HepG2 (cell line): ENCODE data around the gene RNASE7. TPM values are rescaled to one million over a fixed set of nuclear protein-coding genes. Genes with fewer than 3 reads are reported as not detected.

Source experiments
- CC2D1A ChIP-seq: sonication (generic); formaldehyde crosslinking; IDR thresholded peaks from 2 replicates; pipeline ENCODE4 v1.8.1; 2023; ENCODE audit warnings: mild to moderate bottlenecking, missing genetic modification reagents
- GZF1 ChIP-seq: sonication (generic); formaldehyde crosslinking; IDR thresholded peaks from 2 replicates; pipeline ENCODE4 v1.5.1; 2020; ENCODE audit warnings: mild to moderate bottlenecking, missing genetic modification reagents
- HNRNPUL1 ChIP-seq: fragments of 200-400 bp; formaldehyde crosslinking; IDR thresholded peaks from 2 replicates; pipeline ENCODE4 v1.6.1; 2017; ENCODE audit warnings: low read depth, mild to moderate bottlenecking, low read length, moderate library complexity
- NONO ChIP-seq, 2 experiments: fragments of 450-650 bp in 1 of 2; sonication (generic) in 1 of 2; formaldehyde crosslinking in 1 of 2; IDR thresholded peaks in 1 of 2; conservative IDR thresholded peaks in 1 of 2; 2 replicates each; pipeline versions ENCODE4 v1.6.1 to v1.8.0; 2017 to 2022; ENCODE audit warnings: mild to moderate bottlenecking in 1 of 2, missing genetic modification reagents in 1 of 2, moderate library complexity in 1 of 2
- NR3C1 ChIP-seq: sonication (generic); formaldehyde crosslinking; IDR thresholded peaks from 2 replicates; pipeline ENCODE4 v1.4.0; 2020; ENCODE audit warnings: missing genetic modification reagents
- RFXAP ChIP-seq: sonication (generic); formaldehyde crosslinking; IDR thresholded peaks from 2 replicates; pipeline ENCODE4 v1.4.0; 2020; ENCODE audit warnings: missing genetic modification reagents, borderline replicate concordance
- SIN3A ChIP-seq: IDR thresholded peaks from 2 replicates; pipeline ENCODE4 v1.6.1; 2011; ENCODE audit warnings: low read depth, mild to moderate bottlenecking, control low read depth, low read length, borderline replicate concordance
- STAG1 ChIP-seq: sonication (generic); formaldehyde crosslinking; IDR thresholded peaks from 2 replicates; pipeline ENCODE4 v1.4.0; 2020; ENCODE audit warnings: missing genetic modification reagents
- TCF12 ChIP-seq, 2 experiments: fragments of 450-650 bp in 1 of 2; sonication (generic) in 1 of 2; formaldehyde crosslinking in 1 of 2; IDR thresholded peaks; 2 replicates each; pipeline versions ENCODE4 v1.6.1 to v1.8.0; 2017 to 2022; ENCODE audit warnings: antibody characterized with exemption in 1 of 2, mild to moderate bottlenecking in 1 of 2, missing genetic modification reagents in 1 of 2, moderate library complexity in 1 of 2
- ZC3H4 ChIP-seq: sonication (generic); formaldehyde crosslinking; IDR thresholded peaks from 2 replicates; pipeline ENCODE4 v1.4.0; 2020; ENCODE audit warnings: missing genetic modification reagents, borderline replicate concordance
- ZNF430 ChIP-seq: sonication (generic); formaldehyde crosslinking; IDR thresholded peaks from 2 replicates; pipeline ENCODE4 v1.9.0; 2021; ENCODE audit warnings: mild to moderate bottlenecking, missing genetic modification reagents
- ZNF550 ChIP-seq: sonication (generic); formaldehyde crosslinking; IDR thresholded peaks from 2 replicates; pipeline ENCODE4 v1.4.0; 2020; ENCODE audit warnings: mild to moderate bottlenecking, missing genetic modification reagents, borderline replicate concordance
- ZNF792 ChIP-seq: IDR thresholded peaks from 2 replicates; pipeline ENCODE4 v1.6.1; 2016
- polyA plus RNA-seq, 8 experiments: library from polyadenylated mRNA; depleted of rRNA in 3 of 8; stranded (reverse) in 7 of 8; unstranded in 1 of 8; fragments of >200 nt; fragmentation: Illumina TruSeq in 4 of 8; extraction: Trizol in 4 of 8; gene quantifications; 2 replicates each; pipeline versions ENCODE4 v1.2.1 to v1.2.3, GENCODE V29; 2011 to 2016; ENCODE audit warnings: low read depth in 4 of 8, missing spikeins in 1 of 8, mixed read lengths in 1 of 8; ENCODE audit not compliant: insufficient read depth in 1 of 8
- total RNA-seq, 5 experiments: library from RNA; depleted of rRNA; stranded (reverse); fragments of >200 nt; fragmentation: Illumina TruSeq; extraction: Trizol; gene quantifications; 2 replicates each; pipeline ENCODE4 v1.2.3, GENCODE V29; 2016; ENCODE audit warnings: low read depth in 1 of 5
- TF ChIP-seq, protein P1 (sequence below): sonication (generic); formaldehyde crosslinking; IDR thresholded peaks from 2 replicates; pipeline ENCODE4; 2020; ENCODE audit warnings: missing genetic modification reagents, mild to moderate bottlenecking, borderline replicate concordance
- TF ChIP-seq, protein P2 (sequence below): sonication (generic); formaldehyde crosslinking; IDR thresholded peaks from 2 replicates; pipeline ENCODE4 v1.5.1; 2020; ENCODE audit warnings: missing genetic modification reagents, mild to moderate bottlenecking, borderline replicate concordance
- TF ChIP-seq, protein P3 (sequence below): sonication (generic); formaldehyde crosslinking; conservative IDR thresholded peaks from 2 replicates; pipeline ENCODE4 v1.4.0; 2020; ENCODE audit warnings: missing genetic modification reagents
- TF ChIP-seq, protein P4 (sequence below): sonication (generic); formaldehyde crosslinking; IDR thresholded peaks from 2 replicates; pipeline ENCODE4 v1.4.0; 2020; ENCODE audit warnings: missing genetic modification reagents, borderline replicate concordance

Gene RNASE7
- total and polyA plus RNA-seq, 2 of the 13 experiments (the other 11 are each of a cell fraction or from before 2014, with no cell fraction given) = 0.04 TPM; not detected in 1

DNA sequence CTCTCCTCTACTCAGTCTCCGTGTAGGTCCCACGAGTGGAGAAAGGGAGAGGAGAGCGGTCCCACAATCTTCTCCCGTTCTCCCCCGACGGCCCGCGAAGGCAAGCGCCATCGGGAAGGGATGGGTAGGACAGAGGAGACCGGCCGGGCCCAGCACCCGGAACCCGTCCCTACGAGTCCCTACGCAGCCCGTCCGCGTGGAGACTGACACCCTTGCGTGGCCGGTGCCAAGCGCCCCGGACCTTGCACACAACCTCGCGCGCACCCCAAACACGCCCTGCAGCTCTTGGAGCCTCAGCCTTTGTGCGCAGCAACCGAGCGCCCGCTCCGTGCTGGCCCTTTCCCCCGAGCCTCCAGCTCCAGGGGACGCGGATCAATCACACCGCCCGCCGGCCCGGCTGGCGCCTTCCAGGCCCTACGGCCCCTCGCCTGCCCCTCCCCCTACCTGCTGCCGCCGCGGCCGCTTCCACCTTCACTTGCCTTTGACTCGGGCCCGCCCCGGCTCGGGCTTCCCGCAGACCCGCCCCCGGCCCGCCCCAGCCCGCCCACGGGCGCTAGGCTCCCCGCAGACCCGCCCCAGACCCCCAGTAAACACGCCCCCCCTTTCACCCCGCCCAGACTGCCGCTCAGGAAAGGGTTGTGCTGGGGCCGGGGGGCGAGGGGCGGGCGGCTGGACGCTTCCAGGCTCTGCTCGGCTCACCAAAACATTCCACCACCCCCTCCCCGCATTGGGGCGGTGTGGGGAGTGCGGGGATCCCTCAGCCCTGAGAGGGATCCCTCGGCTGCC is 17.4 kb upstream of the RNASE7 start, which contains the start of gene NDRG2 (continued):
- TF ChIP-seq, protein P1, sequence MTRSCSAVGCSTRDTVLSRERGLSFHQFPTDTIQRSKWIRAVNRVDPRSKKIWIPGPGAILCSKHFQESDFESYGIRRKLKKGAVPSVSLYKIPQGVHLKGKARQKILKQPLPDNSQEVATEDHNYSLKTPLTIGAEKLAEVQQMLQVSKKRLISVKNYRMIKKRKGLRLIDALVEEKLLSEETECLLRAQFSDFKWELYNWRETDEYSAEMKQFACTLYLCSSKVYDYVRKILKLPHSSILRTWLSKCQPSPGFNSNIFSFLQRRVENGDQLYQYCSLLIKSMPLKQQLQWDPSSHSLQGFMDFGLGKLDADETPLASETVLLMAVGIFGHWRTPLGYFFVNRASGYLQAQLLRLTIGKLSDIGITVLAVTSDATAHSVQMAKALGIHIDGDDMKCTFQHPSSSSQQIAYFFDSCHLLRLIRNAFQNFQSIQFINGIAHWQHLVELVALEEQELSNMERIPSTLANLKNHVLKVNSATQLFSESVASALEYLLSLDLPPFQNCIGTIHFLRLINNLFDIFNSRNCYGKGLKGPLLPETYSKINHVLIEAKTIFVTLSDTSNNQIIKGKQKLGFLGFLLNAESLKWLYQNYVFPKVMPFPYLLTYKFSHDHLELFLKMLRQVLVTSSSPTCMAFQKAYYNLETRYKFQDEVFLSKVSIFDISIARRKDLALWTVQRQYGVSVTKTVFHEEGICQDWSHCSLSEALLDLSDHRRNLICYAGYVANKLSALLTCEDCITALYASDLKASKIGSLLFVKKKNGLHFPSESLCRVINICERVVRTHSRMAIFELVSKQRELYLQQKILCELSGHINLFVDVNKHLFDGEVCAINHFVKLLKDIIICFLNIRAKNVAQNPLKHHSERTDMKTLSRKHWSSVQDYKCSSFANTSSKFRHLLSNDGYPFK (CRISPR knock-in tag) = no peak
- TF ChIP-seq, protein P2, sequence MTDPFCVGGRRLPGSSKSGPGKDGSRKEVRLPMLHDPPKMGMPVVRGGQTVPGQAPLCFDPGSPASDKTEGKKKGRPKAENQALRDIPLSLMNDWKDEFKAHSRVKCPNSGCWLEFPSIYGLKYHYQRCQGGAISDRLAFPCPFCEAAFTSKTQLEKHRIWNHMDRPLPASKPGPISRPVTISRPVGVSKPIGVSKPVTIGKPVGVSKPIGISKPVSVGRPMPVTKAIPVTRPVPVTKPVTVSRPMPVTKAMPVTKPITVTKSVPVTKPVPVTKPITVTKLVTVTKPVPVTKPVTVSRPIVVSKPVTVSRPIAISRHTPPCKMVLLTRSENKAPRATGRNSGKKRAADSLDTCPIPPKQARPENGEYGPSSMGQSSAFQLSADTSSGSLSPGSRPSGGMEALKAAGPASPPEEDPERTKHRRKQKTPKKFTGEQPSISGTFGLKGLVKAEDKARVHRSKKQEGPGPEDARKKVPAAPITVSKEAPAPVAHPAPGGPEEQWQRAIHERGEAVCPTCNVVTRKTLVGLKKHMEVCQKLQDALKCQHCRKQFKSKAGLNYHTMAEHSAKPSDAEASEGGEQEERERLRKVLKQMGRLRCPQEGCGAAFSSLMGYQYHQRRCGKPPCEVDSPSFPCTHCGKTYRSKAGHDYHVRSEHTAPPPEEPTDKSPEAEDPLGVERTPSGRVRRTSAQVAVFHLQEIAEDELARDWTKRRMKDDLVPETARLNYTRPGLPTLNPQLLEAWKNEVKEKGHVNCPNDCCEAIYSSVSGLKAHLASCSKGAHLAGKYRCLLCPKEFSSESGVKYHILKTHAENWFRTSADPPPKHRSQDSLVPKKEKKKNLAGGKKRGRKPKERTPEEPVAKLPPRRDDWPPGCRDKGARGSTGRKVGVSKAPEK = no peak
- TF ChIP-seq NONO (IDR thresholded peaks at IDR 0.05) (no peak), NONO (CRISPR knock-in tag; conservative IDR thresholded peaks at IDR 0.05) (peak; percentile 63; the same call in 1 of the 2 replicates), TCF12 (IDR thresholded peaks at IDR 0.05) (no peak), TCF12 (CRISPR knock-in tag; IDR thresholded peaks at IDR 0.05) (peak; percentile 81), NR3C1 (no peak), ZC3H4 (CRISPR knock-in tag) (peak; percentile 71; the same call in 1 of the 2 replicates), CC2D1A (CRISPR knock-in tag) (no peak), GZF1 (no peak), ZNF792 (CRISPR knock-in tag) (peak; percentile 72), SIN3A (peak; percentile 58; the same call in 1 of the 2 replicates), ZNF430 (CRISPR knock-in tag) (0 out of 2 replicates have a peak, but pooled peaks have one; percentile 18), STAG1 (0 out of 2 replicates have a peak, but pooled peaks have one; percentile 10), RFXAP (CRISPR knock-in tag) (no peak), ZNF550 (no peak), HNRNPUL1 (no peak; the same call in 1 of the 2 replicates)
- TF ChIP-seq, protein P3, sequence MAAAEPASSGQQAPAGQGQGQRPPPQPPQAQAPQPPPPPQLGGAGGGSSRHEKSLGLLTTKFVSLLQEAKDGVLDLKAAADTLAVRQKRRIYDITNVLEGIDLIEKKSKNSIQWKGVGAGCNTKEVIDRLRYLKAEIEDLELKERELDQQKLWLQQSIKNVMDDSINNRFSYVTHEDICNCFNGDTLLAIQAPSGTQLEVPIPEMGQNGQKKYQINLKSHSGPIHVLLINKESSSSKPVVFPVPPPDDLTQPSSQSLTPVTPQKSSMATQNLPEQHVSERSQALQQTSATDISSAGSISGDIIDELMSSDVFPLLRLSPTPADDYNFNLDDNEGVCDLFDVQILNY (CRISPR knock-in tag) = peak; percentile 79
- TF ChIP-seq, protein P4, sequence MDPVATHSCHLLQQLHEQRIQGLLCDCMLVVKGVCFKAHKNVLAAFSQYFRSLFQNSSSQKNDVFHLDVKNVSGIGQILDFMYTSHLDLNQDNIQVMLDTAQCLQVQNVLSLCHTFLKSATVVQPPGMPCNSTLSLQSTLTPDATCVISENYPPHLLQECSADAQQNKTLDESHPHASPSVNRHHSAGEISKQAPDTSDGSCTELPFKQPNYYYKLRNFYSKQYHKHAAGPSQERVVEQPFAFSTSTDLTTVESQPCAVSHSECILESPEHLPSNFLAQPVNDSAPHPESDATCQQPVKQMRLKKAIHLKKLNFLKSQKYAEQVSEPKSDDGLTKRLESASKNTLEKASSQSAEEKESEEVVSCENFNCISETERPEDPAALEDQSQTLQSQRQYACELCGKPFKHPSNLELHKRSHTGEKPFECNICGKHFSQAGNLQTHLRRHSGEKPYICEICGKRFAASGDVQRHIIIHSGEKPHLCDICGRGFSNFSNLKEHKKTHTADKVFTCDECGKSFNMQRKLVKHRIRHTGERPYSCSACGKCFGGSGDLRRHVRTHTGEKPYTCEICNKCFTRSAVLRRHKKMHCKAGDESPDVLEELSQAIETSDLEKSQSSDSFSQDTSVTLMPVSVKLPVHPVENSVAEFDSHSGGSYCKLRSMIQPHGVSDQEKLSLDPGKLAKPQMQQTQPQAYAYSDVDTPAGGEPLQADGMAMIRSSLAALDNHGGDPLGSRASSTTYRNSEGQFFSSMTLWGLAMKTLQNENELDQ (CRISPR knock-in tag) = peak; percentile 44; the same call in 1 of the 2 replicates
